T-helper 17 cell (primary cell): ENCODE measurements around the gene DYNLRB1. TPM values are rescaled to one million over a fixed set of nuclear protein-coding genes. Genes with fewer than 3 reads are reported as not detected.
"Not testable (repeated sequence)": the region's sequence is repeated elsewhere in the genome, so short reads cannot be mapped to it uniquely, and the experiment has no call there.

ENCODE experiments used
- ATAC-seq: fragments of 150-1000 bp; cut with Tn5 transposase; 2 replicates; pipeline ENCODE4 v1.10.0; 2021; ENCODE audit warnings: mild to moderate bottlenecking, moderate library complexity
- DNase-seq, 3 donors: peaks; one replicate each; pipeline versions ENCODE4 v3.0.0 to v3.0.0-alpha.2; 2020 to 2021
- H3K9me3 ChIP-seq: one replicate; pipeline ENCODE4 v1.7.0; 2013; ENCODE audit warnings: low read length, mild to moderate bottlenecking; ENCODE audit not compliant: control insufficient read depth, poor library complexity, severe bottlenecking
- H3K27ac Mint-ChIP-seq: one replicate; pipeline ENCODE4 v1.8.0; 2022; ENCODE audit warnings: mild to moderate bottlenecking, moderate library complexity, mixed read lengths
- H3K27me3 Mint-ChIP-seq: one replicate; pipeline ENCODE4 v1.8.0; 2022; ENCODE audit warnings: mixed read lengths
- H3K36me3 Mint-ChIP-seq: one replicate; pipeline ENCODE4 v1.8.0; 2022; ENCODE audit warnings: low read depth, mixed read lengths
- H3K4me1 Mint-ChIP-seq: one replicate; pipeline ENCODE4 v1.8.0; 2022; ENCODE audit warnings: mild to moderate bottlenecking, mixed read lengths
- H3K4me3 Mint-ChIP-seq: one replicate; pipeline ENCODE4 v1.8.0; 2022; ENCODE audit warnings: mild to moderate bottlenecking, moderate library complexity, mixed read lengths
- total RNA-seq, 4 donors: library from RNA in 2 of 4; stranded (reverse) in 2 of 4; gene quantifications; one replicate each; pipeline ENCODE4 v1.2.3 and lab custom pipeline; 2022 to 2026

Gene DYNLRB1
- total RNA-seq, 2 donors from 2014 or later, result 52.8 to 62.0 TPM

- Mint-ChIP-seq H3K4me1 (peaks cover 43% of the 10 kb centered on the region), H3K27ac (peak overlapping the region; percentile 99), H3K4me3 (peak overlapping the region; percentile 99), H3K27me3 (no peaks in the 10 kb centered on the region), H3K36me3 (peaks cover 4% of the 10 kb centered on the region)
- no peaks in the 10 kb centered on the region for H3K9me3 ChIP-seq
- ATAC-seq, result peak; percentile 80
- peak; percentile 57 to 62 (median 59) for DNase-seq
These were observed 557 bp upstream of the DYNLRB1 start for GRCh38 chr20:34515484-34516246.

DNA sequence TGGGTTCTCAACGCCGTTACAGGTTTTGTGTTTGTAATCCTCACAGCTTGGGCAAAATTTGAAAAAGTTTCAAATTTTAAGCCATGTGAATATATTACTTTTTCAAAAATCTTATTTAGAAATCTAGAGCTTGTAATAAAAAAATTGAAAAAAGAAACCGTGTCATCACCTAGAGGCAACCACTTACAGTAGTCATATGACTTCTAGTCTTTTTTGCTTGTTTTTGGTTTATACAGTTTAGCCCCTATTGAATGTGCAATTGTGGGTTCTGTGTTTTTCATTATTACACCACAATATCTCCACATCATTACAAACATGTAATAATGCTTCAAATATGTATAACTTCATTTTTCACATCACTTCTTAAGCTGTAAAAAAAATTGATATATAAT is 888 bp downstream of the DYNLRB1 start:
- peaks cover 47% of the 10 kb centered on the region for H3K4me1 Mint-ChIP-seq
- H3K27me3 Mint-ChIP-seq, result no peaks in the 10 kb centered on the region
- no peak for ATAC-seq
- no peaks in the 10 kb centered on the region for H3K9me3 ChIP-seq
- H3K36me3 Mint-ChIP-seq, result peaks cover 4% of the 10 kb centered on the region
- peak overlapping the region; percentile 99 for H3K4me3 Mint-ChIP-seq
- peak overlapping the region; percentile 99 for H3K27ac Mint-ChIP-seq
- no peak for DNase-seq

DNA sequence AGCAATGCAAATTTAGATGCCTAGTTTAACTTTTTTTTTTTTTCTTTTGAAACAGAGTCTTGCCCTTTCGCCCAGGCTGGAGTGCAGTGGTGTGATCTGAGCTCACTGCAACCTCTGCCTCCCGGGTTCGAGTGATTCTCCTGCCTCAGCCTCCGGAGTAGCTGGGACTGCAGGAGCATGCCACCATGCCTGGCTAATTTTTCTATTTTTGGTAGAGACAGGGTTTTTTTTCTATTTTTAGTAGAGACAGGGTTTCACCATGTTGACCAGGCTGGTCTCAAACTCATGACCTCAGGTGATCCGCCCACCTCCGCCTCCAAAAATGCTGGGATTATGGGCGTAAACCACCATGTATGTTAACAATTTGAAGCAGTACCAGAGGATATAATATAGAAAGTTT is 2.6 kb downstream of the DYNLRB1 start:
- not testable (repeated sequence) for H3K4me3 Mint-ChIP-seq, DNase-seq, H3K27me3 Mint-ChIP-seq, ATAC-seq, H3K36me3 Mint-ChIP-seq, H3K9me3 ChIP-seq
- peaks cover 41% of the 10 kb centered on the region for H3K4me1 Mint-ChIP-seq
- peak overlapping the region; percentile 99 for H3K27ac Mint-ChIP-seq

- DNase-seq, ATAC-seq, H3K27me3 Mint-ChIP-seq, H3K36me3 Mint-ChIP-seq, H3K9me3 ChIP-seq, H3K4me3 Mint-ChIP-seq, H3K27ac Mint-ChIP-seq: not testable (repeated sequence)
- peaks cover 34% of the 10 kb centered on the region for H3K4me1 Mint-ChIP-seq
These were observed 3.6 kb downstream of the DYNLRB1 start for GRCh38 chr20:34519841-34520240.

DNA sequence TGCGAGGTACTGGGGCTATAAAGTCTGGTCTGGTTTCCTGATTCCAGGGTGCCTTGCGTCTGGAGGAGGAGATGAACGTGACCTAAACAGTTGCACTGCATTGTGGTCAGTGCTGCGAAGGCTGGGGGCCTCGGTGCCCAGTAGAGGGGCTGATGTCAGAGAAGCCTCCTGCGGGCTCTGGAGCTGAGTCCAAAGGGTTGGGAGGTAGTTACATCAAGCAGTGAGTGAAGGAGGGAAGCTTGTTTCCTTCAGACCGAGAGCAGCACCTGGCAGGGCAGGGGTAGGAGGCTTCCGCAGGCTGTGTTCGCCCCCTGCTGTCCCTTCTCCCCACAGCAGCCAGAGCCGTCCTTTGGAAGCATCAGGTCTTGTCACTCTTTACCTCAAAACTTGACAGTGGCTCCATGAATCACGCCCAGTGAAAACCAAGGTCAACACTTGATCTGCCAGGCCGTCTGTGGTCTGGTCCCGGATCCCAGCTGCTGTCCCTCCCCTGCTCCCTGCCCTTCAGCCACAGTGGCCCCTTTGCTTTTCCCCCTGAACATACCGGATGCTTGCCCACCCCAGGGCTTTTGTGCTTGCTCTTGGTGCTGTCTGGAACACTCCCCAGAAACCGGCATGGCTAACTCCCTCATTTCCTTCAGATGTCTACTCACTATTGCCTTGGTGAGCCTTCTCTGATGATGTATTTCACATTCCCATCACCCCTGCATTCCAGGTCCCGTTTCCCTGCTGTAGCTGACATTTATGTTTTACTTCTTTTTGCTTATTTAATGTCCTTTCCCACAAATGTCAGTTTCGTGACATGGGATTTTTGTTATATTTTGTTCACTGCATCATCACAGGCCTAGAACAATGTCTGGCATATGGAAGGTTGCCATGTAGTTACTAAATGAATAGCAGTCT is 7.0 kb downstream of the DYNLRB1 start:
- peak; percentile 74 for ATAC-seq
- Mint-ChIP-seq H3K36me3 (no peaks in the 10 kb centered on the region), H3K27me3 (no peaks in the 10 kb centered on the region), H3K27ac (peak overlapping the region; percentile 45), H3K4me3 (peak overlapping the region; percentile 3), H3K4me1 (peaks cover 31% of the 10 kb centered on the region)
- no peaks in the 10 kb centered on the region for H3K9me3 ChIP-seq
- DNase-seq, result peak in 2 of 3 donors; percentile 22 to 36

DNA sequence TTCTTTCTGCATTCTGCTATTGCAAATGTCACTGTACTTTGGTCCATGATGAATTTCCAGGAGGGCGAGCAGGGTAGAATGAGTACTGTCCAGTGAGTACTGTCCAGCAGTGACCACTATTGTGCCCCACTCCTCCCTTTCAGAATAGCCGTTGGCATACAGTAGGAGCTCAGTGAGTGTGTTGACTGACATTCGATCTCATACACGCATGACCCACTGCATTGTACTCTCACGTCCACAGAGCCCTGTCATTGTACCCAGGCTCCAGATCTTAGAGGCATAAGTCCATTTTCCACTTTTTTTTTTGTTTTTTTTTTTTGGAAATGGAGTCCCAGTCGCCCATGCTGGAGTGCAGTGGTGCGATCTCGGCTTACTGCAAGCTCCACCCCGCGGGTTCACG is 8.2 kb downstream of the DYNLRB1 start:
- no peak overlapping the region for H3K4me3 Mint-ChIP-seq
- H3K4me1 Mint-ChIP-seq, result peaks cover 25% of the 10 kb centered on the region
- H3K36me3 Mint-ChIP-seq, result no peaks in the 10 kb centered on the region
- no peaks in the 10 kb centered on the region for H3K27me3 Mint-ChIP-seq
- no peak for ATAC-seq
- peak overlapping the region; percentile 37 for H3K27ac Mint-ChIP-seq
- DNase-seq, result no peak
- H3K9me3 ChIP-seq, result no peaks in the 10 kb centered on the region

GRCh38 chr20:34525342-34525708 is 9.1 kb downstream of the DYNLRB1 start:
- Mint-ChIP-seq H3K27me3 (no peaks in the 10 kb centered on the region), H3K27ac (peak overlapping the region; percentile 37), H3K4me3 (no peak overlapping the region), H3K4me1 (peaks cover 22% of the 10 kb centered on the region), H3K36me3 (no peaks in the 10 kb centered on the region)
- ATAC-seq (no peak), DNase-seq (no peak)
- no peaks in the 10 kb centered on the region for H3K9me3 ChIP-seq

GRCh38 chr20:34525709-34526416 is 9.6 kb downstream of the DYNLRB1 start:
- no peak overlapping the region for H3K4me3 Mint-ChIP-seq
- H3K27ac Mint-ChIP-seq, result peak overlapping the region; percentile 37
- H3K4me1 Mint-ChIP-seq, result peaks cover 25% of the 10 kb centered on the region
- H3K36me3 Mint-ChIP-seq, result no peaks in the 10 kb centered on the region
- no peaks in the 10 kb centered on the region for H3K27me3 Mint-ChIP-seq
- DNase-seq (no peak), ATAC-seq (no peak)
- no peaks in the 10 kb centered on the region for H3K9me3 ChIP-seq

- Mint-ChIP-seq H3K36me3 (peaks cover 2% of the 10 kb centered on the region), H3K27ac (no peak overlapping the region), H3K4me3 (no peak overlapping the region), H3K27me3 (no peaks in the 10 kb centered on the region), H3K4me1 (peaks cover 26% of the 10 kb centered on the region)
- ATAC-seq (no peak), DNase-seq (no peak)
- H3K9me3 ChIP-seq, result no peaks in the 10 kb centered on the region
These were observed 10.2 kb downstream of the DYNLRB1 start for GRCh38 chr20:34526466-34526865.

DNA sequence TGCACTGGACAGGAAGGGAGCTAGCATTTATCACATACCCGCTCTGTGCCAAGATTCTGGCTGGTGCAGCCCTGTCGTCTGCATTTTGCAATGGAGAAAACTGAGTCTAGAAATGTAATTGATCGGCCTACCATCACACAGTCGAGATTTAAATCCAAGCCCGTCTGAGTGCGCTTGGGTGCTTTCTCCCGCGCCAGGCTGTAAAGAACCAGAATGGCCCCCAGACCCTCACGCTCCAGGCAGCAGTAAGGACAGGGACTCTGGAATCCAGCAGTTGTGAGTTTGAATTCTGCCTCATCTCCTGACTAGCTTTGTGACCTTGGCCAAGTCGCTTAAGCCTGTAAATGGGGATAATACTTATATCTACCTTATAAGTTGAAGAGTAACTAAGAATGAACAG is 10.8 kb downstream of the DYNLRB1 start:
- Mint-ChIP-seq H3K4me3 (no peak overlapping the region), H3K4me1 (peaks cover 25% of the 10 kb centered on the region), H3K36me3 (peaks cover 5% of the 10 kb centered on the region), H3K27me3 (no peaks in the 10 kb centered on the region), H3K27ac (no peak overlapping the region)
- DNase-seq (no peak), ATAC-seq (no peak)
- no peaks in the 10 kb centered on the region for H3K9me3 ChIP-seq

- H3K9me3 ChIP-seq, result no peaks in the 10 kb centered on the region
- Mint-ChIP-seq H3K36me3 (peaks cover 5% of the 10 kb centered on the region), H3K4me1 (peaks cover 18% of the 10 kb centered on the region), H3K4me3 (no peak overlapping the region), H3K27me3 (no peaks in the 10 kb centered on the region), H3K27ac (peak overlapping the region; percentile 34)
- ATAC-seq (no peak), DNase-seq (no peak)
These were observed 12.7 kb downstream of the DYNLRB1 start for GRCh38 chr20:34528921-34529297.

DNA sequence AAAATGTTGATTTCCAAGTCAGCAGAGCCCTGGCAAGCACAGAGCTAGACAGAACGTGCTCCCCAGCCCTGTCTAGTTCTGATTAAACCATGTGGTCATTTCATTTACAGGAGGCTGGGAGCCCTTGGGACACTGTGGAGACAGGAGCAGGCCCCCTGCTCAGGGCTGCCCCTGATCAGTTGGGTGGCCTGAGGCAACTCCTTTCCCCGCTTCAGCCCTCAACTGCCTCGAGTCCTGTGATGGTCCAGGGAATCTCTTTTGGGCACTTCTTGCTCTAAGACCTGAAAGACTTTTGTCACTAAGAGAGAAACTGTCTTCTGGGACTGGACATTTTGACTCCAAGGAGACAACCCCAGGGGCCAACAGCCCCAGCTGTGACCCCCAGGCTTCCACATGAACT is 13.5 kb downstream of the DYNLRB1 start:
- no peak for DNase-seq
- peaks cover 18% of the 10 kb centered on the region for H3K4me1 Mint-ChIP-seq

GRCh38 chr20:34530342-34530741 is 14.1 kb downstream of the DYNLRB1 start:
- H3K36me3 Mint-ChIP-seq, result peaks cover 5% of the 10 kb centered on the region
- H3K4me1 Mint-ChIP-seq, result peaks cover 16% of the 10 kb centered on the region
- no peaks in the 10 kb centered on the region for H3K27me3 Mint-ChIP-seq
- ATAC-seq (no peak), DNase-seq (no peak)
- no peaks in the 10 kb centered on the region for H3K9me3 ChIP-seq
- H3K27ac Mint-ChIP-seq, result peak overlapping the region; percentile 75
- H3K4me3 Mint-ChIP-seq, result no peak overlapping the region

More for the DNA sequence above, 13.5 kb downstream of the DYNLRB1 start:
- no peak overlapping the region for H3K4me3 Mint-ChIP-seq
- peaks cover 5% of the 10 kb centered on the region for H3K36me3 Mint-ChIP-seq
- no peak for ATAC-seq
- peak overlapping the region; percentile 75 for H3K27ac Mint-ChIP-seq
- no peaks in the 10 kb centered on the region for H3K27me3 Mint-ChIP-seq
- H3K9me3 ChIP-seq, result no peaks in the 10 kb centered on the region
